Osteoblast (primary cell): ENCODE data around the gene LCLAT1. TPM values are rescaled to one million over a fixed set of nuclear protein-coding genes. Genes with fewer than 3 reads are reported as not detected.
A peak's percentile ranks its signal among the peaks of the same experiment; 100 is the strongest.

Experiments
- DNase-seq: peaks from one replicate; pipeline ENCODE4 v3.0.0; 2011; ENCODE audit warnings: low spot score, mixed read lengths; ENCODE audit not compliant: insufficient read length; ENCODE audit errors: missing footprints
- H2AFZ ChIP-seq: 2 replicates; pipeline ENCODE4 v1.6.0; 2011; ENCODE audit warnings: mild to moderate bottlenecking, low read length
- H3K27ac ChIP-seq: 2 replicates; pipeline ENCODE4 v1.5.1; 2011; ENCODE audit warnings: mild to moderate bottlenecking, low read depth, low read length, moderate library complexity
- H3K27me3 ChIP-seq: 2 replicates; pipeline ENCODE4 v1.6.0; 2012; ENCODE audit warnings: mild to moderate bottlenecking, control low read depth, inconsistent platforms, low read length, moderate library complexity; ENCODE audit not compliant: insufficient read depth
- H3K36me3 ChIP-seq: 2 replicates; pipeline ENCODE4 v1.5.1; 2011; ENCODE audit warnings: mild to moderate bottlenecking, low read length, control low read depth, moderate library complexity; ENCODE audit not compliant: insufficient read depth
- H3K4me1 ChIP-seq: 2 replicates; pipeline ENCODE4 v1.5.1; 2011; ENCODE audit warnings: mild to moderate bottlenecking, low read length, control low read depth, moderate library complexity; ENCODE audit not compliant: insufficient read depth
- H3K4me2 ChIP-seq: 2 replicates; pipeline ENCODE4 v1.6.0; 2011; ENCODE audit warnings: mild to moderate bottlenecking, low read length; ENCODE audit not compliant: insufficient read depth
- H3K4me3 ChIP-seq: fragments of 200-600 bp; sonication (generic); 3 replicates; pipeline ENCODE4 v1.5.1; 2012; ENCODE audit warnings: mild to moderate bottlenecking, low read length, inconsistent platforms; ENCODE audit not compliant: insufficient read depth
- H3K79me2 ChIP-seq: 2 replicates; pipeline ENCODE4 v1.6.0; 2012; ENCODE audit warnings: mild to moderate bottlenecking, low read length, control low read depth, inconsistent platforms; ENCODE audit not compliant: insufficient read depth
- H3K9me3 ChIP-seq: 2 replicates; pipeline ENCODE4 v1.5.1; 2011; ENCODE audit warnings: low read depth, low read length, control low read depth
- H4K20me1 ChIP-seq: 2 replicates; pipeline ENCODE4 v1.6.0; 2012; ENCODE audit warnings: mild to moderate bottlenecking, low read length, control low read depth; ENCODE audit not compliant: insufficient read depth
- total RNA-seq: library from RNA; depleted of rRNA; stranded (reverse); fragments of >200 nt; gene quantifications from 2 replicates; pipeline ENCODE4 v1.2.3, GENCODE V29; 2012
- TF ChIP-seq, protein P1 (sequence below): IDR thresholded peaks from 2 replicates; pipeline ENCODE4 v1.5.1; 2011; ENCODE audit warnings: mild to moderate bottlenecking, low read depth, low read length, moderate library complexity; ENCODE audit errors: extremely low read depth

Gene LCLAT1
- total RNA-seq, 1 donor: 29.7 TPM

DNA sequence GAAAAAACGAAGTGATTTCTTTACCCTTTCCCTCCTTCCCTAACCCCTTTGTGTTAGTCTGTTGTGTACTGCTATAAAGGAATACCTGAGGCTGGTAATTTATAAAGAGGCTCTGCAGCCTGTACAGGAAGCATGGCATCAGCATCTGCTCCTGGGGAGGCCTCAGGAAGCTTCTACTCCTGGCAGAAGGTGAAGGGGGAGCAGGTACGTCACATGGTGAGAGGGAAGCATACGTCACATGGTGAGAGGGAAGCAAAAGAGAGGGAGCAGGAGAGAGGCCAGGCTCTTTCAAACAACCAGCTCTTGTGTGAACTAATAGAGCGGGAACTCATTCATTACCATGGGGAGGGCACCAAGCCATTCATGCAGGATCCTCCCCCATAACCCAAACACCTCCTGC is 234.0 kb downstream of the LCLAT1 start:
- TF ChIP-seq, protein P1, sequence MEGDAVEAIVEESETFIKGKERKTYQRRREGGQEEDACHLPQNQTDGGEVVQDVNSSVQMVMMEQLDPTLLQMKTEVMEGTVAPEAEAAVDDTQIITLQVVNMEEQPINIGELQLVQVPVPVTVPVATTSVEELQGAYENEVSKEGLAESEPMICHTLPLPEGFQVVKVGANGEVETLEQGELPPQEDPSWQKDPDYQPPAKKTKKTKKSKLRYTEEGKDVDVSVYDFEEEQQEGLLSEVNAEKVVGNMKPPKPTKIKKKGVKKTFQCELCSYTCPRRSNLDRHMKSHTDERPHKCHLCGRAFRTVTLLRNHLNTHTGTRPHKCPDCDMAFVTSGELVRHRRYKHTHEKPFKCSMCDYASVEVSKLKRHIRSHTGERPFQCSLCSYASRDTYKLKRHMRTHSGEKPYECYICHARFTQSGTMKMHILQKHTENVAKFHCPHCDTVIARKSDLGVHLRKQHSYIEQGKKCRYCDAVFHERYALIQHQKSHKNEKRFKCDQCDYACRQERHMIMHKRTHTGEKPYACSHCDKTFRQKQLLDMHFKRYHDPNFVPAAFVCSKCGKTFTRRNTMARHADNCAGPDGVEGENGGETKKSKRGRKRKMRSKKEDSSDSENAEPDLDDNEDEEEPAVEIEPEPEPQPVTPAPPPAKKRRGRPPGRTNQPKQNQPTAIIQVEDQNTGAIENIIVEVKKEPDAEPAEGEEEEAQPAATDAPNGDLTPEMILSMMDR: no peak
- no peak overlapping the region for H3K27ac ChIP-seq
- no peaks in the 10 kb centered on the region for H4K20me1 ChIP-seq
- H3K27me3 ChIP-seq: no peaks in the 10 kb centered on the region
- H3K9me3 ChIP-seq: no peaks in the 10 kb centered on the region
- no peak overlapping the region for H3K4me3 ChIP-seq
- no peaks in the 10 kb centered on the region for H3K4me1 ChIP-seq
- no peaks in the 10 kb centered on the region for H3K36me3 ChIP-seq
- no peak overlapping the region for H2AFZ ChIP-seq
- no peak for DNase-seq
- H3K79me2 ChIP-seq: no peaks in the 10 kb centered on the region
- H3K4me2 ChIP-seq: no peak overlapping the region

DNA sequence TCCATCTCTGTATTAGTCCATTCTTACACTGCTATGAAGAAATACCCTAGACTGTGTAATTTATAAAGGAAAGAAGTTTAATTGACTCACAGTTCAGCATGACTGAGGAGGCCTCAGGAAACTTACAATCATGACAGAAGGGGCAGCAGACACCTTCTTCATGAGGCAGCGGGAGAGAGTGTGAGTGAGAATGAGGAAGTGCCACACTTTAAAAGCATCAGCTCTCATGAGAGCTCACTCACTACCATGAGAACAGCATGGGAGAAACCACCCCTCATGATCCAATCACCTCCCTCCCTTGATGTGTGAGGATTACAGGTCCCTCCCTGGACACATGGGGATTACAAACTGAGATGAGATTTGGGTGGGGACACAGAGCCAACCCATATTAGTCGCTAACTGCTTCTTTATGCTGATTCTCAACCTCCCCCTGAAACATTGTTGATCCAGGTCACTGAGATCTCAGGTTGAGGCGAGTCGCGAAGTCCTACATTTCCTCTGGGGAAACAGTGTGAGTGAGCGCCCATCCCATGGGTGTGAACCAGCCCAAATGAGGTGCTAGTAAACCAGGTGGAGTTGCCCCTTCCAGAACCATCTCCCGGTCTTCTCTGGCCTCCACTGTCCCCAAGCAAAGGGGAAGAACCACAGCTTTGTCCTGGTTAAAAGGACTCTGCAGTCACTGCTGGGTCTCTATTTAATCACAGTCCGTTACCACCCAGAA is 236.3 kb downstream of the LCLAT1 start:
- Histone ChIP-seq H3K4me3 (no peak overlapping the region), H3K27me3 (no peaks in the 10 kb centered on the region), H3K4me2 (no peak overlapping the region), H3K36me3 (no peaks in the 10 kb centered on the region), H3K27ac (no peak overlapping the region), H2AFZ (no peak overlapping the region), H4K20me1 (no peaks in the 10 kb centered on the region), H3K4me1 (no peaks in the 10 kb centered on the region), H3K79me2 (no peaks in the 10 kb centered on the region), H3K9me3 (no peaks in the 10 kb centered on the region)
- TF ChIP-seq, protein P1: no peak
- DNase-seq: no peak

DNA sequence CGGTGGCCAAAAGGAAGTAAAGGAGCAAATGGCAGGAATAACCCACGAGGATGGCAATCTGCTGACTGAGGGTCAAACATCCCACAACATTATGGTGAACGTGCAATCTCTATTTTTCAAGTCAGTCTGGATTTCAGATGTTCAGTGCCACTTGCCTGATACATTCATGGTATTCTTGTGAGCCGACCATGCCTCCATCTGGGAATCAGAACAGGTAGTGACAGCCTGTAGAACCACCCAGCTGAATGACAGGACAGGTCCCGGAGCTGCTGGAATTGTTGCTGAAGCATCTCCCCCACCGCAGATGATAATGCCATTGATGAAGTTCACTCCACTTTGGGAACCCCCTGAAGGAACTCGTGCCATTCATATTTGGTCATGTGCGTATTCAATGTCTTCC is 237.0 kb downstream of the LCLAT1 start:
- no peak overlapping the region for H3K4me3 ChIP-seq
- DNase-seq: no peak
- no peak overlapping the region for H2AFZ ChIP-seq
- H3K27me3 ChIP-seq: no peaks in the 10 kb centered on the region
- H3K36me3 ChIP-seq: no peaks in the 10 kb centered on the region
- no peaks in the 10 kb centered on the region for H4K20me1 ChIP-seq
- H3K4me2 ChIP-seq: no peak overlapping the region
- TF ChIP-seq, protein P1: no peak
- no peaks in the 10 kb centered on the region for H3K9me3 ChIP-seq
- no peaks in the 10 kb centered on the region for H3K79me2 ChIP-seq
- H3K4me1 ChIP-seq: no peaks in the 10 kb centered on the region
- no peak overlapping the region for H3K27ac ChIP-seq

DNA sequence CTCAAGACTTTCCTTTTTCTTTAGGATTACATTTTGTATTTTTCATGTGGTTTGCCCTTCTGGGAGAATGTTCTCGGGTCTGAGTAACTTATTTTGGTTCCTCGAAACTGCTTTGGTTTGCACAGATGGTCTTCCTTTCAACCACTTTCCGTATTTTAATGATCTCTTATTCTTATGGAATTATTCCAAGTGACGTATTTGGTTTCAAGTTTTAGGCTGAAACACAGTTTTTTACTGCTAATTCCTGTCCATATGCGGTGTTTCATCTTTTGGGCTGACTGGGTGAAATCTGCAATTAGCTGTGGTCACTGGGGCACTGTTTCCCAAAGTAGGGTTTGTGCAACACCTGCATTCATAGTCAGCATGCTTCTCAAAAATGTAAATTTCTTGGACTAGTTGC is 237.5 kb downstream of the LCLAT1 start:
- no peaks in the 10 kb centered on the region for H3K27me3 ChIP-seq
- TF ChIP-seq, protein P1: no peak
- no peaks in the 10 kb centered on the region for H4K20me1 ChIP-seq
- H3K4me1 ChIP-seq: no peaks in the 10 kb centered on the region
- H3K79me2 ChIP-seq: no peaks in the 10 kb centered on the region
- H3K27ac ChIP-seq: no peak overlapping the region
- H3K4me3 ChIP-seq: no peak overlapping the region
- no peak for DNase-seq
- H2AFZ ChIP-seq: peak overlapping the region; percentile 9
- H3K4me2 ChIP-seq: no peak overlapping the region
- no peaks in the 10 kb centered on the region for H3K9me3 ChIP-seq
- H3K36me3 ChIP-seq: no peaks in the 10 kb centered on the region
